Measurements from ENCODE around the gene PSMA7.

The PSMA7 gene

DNA sequence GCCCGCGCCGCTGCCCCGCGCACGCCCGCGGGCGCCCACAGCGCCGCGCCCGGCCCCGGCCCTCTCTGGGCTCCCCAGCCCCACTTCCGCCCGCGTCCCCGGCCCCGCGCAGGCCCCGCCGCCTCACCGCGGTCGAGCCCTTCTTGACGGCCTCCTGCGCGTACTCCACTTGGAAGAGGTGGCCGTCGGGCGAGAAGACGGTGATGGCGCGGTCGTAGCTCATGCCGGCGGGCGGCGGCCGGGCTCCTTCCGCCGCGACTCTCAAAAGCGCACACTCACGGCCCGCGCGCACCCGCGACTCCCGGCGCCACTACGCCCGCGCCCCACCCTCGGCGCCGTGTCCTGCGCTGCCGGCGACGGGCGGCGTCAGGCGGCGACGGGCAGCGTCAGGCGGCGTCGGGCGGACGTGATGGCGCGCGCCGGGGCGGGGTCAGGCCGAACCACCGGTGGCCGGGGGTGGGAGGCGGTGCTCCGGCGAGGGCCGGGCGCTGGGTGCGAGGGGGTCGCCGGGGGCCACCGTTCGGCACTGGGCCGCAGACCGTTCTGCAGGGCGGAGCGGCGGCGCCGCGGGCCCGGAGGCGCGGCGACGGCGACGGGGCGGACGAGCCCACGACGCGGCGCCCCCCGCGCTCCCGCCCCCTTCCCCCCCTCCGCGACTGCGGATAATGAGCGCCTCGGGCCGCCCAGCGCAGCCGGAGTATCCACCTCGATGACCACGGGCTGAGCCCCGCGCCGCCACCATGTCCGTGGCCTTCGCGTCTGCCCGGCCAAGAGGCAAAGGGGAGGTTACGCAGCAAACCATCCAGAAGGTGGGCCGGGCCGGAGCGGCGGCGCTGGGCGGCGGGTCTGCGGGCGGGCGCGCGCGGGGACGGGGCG, at the start of gene PSMA7, which contains the start of gene SS18L1:
TSS of gene PSMA7 (minus strand) at position 314 of the 876 bp plus-strand sequence. CDS start at position 223, 91 bp downstream.
TSS of gene SS18L1 (plus strand) at position 689 of the 876 bp plus-strand sequence. CDS start at position 741, 52 bp downstream.
- DNase-seq: peak; percentile 40

DNA sequence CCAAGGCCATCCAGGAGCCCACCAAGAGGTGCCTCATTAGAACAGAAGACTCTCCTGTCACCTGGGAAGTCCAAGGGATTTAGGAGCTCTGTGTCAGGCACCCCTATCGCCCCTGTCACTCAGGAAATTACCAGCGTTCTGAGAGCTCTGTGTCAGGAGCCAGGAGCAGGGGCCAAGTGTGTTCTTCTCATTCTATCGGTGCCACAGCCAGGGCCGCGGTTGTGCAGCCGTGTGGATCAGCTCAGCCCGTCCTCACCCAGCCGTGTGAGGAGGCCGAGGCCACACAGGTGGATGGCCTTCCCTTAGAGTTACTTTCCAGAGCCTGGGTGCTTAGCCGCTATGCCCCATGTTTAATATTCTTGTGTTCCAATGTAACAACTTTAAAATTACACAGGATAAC, 49.4 kb upstream of the PSMA7 start:
- no peak for DNase-seq

DNA sequence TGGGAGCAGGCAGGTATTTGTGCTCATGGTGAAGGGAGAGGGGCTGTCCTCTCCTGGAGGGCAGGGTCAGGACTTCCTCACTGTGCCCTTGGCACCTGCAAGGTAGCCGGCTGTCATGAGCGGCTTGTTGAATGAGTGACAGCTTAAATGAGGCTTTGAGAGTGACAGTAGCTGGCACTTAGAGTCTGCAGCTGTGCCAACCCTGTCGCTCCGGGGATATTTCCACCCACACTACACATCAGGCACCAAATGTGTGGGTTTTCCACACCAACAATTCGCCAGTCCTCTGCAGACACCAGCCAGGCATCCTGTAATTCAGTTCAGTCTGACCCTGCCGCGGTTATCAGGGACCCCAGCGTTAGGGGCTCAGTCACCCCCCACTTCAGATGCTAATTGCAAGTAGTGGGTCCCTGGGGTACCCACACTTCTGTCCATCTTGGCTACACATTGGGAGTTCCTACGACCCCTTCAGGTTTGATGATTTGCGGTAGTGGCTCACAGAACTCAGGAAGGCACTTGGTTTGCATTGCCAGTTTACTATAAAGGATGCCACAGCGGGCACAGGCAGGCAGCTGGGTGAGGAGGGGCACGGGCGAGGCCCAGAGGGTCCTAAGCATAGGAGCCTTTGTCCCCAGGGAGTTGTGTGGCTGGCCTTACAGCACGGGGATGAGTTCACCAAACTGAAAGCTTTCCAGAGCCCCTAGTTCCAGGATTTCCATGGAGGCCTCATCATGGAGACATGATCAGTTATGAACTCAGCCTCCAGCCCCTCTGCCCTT, 48.8 kb upstream of the PSMA7 start:
- DNase-seq: no peak

DNA sequence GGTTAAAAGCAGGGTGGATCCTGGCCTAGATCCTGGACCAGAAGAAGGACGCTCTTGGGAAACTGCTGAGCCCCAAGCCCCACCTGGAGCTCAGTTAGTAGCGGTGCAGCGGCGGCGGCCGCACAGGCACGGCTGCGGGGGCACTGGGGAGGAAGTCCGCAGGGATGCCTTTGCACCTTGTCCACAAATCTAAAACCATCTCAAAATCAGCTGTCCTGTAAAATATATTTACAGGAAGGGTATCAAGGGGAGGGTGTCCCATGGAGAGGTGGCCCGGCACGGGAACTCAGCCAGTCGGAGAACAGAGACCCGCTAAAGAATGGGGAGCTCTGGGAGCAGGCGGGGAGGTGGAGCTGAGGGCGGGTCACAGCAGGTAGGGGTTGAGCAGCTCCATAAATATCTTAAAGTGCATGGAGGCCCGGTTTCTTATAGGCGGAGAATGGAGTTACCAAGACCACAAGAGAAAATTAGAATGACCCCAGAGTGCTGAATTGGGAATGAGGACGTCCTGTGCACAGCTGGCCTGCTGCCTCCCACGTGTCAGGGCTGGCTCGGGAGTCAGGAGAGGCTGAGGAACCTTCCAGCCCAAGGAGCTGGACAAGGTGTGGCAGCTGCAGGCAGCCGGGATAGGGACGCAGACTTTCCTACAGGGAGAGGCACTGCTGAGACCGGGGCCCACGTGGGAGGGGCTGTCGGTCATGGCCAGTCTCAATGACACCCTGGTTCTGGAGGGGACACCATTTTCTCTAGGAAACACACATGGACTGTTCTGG, 47.6 kb upstream of the PSMA7 start:
- no peak for DNase-seq

DNA sequence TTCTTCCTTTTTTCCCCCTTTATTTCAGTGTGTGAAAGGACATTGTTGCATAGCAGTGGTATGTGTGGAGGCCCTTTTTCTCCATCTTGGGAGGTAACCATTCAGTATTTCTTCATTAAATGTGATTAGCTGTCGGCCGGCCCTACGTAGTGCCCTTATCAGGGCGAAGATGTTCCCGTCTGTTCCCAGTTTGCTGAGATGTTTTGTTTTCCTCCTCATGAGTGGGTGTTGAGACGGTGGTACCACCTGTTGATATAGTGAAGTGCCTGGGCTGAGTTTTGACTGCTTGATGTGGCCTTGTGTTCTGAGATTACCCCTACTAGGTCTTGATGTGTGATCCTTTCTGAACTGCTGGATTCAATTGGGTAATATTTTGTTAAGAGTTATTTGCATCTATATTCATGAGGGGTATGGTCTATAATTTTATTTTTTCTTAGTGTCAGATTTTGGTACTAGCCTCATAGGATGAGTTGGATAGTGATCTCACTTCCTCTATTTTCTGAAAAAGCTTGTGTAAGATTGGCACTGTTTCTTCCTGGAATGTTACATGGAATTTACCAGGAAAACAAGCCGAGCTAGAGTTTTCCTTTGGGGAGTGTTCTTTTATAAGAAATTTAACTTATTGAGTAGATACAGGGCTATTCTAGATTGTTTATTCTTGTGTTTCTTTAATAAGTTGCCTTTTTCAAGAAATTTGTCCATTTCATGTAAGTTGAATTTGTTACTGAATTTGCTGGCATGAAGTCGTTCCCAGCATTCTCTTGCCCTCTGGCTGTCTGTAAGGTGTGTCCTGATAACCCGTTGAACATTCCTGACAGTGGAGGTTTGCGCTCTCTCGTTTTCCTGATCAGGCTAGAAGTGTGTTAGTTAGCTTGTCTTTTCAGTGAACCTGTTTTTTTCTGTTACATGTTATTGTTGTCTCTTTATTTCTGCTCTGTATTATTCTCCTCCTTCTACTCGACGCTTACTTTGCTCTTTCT, 44.0 kb upstream of the PSMA7 start:
- no peak for DNase-seq

DNA sequence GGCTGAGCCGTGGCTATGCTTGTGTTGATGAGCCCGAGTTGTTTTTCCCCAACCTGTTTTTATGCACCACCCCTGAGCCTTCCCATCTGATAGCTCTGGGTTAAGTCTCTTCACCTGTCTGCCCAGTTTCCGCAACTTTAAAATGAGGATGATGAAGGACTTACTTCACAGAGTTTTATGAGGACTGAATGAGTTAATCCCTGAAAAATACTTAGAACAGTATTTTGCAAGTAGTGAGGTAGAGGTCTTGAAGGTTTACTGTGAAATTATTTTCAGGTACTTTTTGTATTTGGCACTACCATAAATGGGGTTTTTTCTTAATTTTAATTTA, 42.9 kb upstream of the PSMA7 start:
- DNase-seq: no peak

DNA sequence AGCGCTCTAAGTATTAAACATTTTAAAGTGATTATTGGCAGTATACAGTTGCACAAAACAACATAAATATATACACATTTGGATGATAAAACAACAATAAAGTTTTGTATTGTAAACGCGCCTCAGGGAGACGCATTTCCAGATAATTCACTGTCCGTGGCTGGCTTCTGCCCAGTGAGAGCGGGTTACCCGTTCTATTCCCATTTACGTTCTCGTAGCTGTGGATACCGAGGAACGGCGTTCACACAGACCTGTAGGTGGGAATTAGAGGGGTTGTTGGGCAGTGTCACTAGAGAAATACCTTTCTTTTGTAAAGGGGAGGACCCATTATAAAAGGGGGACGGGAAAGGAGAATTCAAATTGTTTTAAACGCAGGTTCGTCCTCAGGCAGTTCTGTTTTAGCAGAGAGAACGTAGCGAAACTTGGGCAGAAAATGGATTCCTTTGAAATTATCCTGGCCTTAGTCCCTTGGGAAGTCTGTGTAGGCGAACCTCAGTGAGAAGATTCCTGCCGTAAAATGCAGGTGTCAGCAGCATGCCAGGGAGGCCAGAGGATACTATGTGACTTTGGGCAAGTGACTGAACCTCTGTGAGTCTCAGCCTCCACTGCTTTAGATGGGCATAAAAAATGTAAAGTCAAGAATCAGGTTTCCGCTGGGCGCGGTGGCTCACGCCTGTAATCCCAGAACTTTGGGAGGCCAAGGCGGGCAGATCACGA, 40.4 kb upstream of the PSMA7 start:
- no peak for DNase-seq

DNA sequence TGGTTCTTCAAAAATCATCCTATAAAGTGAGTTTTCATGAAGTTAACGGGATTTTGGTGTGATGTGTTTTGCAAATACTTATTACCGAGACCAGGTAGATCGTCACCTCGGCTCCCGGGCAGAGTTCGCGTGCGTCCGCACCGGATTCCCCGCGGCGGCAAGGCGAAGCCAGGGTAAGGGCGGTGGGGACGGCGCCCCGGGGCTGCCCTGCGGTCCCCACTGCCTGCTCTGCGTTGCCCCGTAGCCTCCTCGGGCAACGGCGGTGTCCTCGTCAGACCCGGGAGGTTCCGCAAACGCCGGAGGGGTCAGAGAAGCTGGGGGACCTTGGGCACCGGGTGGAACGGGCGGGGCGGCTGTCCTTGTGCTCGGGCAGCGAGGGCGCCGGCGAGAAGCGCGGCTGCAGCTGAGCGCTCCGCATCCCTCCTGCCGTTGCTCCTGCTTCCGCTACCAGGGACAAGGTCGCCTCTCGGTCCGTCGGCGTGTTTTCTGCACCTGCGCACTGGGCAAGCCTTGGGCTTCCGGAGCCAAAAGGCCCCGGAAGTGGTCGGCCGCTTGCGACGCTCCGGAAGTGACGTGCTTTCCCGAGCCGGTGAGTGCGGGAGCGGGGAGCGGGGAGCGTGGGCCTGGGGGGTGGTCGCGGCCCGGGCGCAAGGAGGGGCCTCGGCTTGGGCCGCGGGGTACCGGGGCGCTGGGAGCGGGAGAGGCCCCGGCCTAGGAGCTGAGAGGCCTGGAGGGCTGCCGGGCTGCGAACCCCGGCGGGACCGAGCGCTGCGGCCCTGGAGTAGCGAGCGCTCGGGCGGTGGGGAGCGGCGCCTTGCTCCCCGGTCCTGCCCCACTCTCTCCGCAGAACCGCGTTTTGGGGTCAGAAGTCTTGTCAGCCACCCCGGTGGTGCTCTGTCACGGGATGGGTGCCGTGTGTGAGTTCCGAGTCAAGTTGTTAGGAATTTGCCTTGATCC, 39.6 kb upstream of the PSMA7 start, which contains the start of gene MTG2:
TSS of gene MTG2 (plus strand) at position 560 of the 957 bp plus-strand sequence. CDS start 10,393 bp downstream, outside the sequence.
- DNase-seq: peak; percentile 88

DNA sequence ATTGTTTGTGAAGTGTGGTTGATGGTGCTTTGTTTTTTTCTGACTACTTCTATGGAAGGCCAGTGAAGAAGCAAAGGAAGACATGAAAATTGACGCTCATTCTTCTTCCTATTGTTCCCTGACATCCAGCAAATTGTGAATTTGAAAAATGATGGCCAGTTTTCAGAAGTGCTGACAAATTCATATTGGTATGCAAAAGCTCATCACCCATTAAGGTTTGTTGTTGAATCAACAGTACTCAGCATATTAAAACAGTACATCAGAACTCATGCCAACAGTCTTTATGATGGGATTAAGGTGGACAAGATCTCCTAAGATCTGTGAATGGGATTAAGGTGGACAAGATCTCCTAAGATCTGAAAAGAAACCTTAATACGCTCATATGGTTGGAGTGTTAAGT, 38.6 kb upstream of the PSMA7 start:
- DNase-seq: no peak

DNA sequence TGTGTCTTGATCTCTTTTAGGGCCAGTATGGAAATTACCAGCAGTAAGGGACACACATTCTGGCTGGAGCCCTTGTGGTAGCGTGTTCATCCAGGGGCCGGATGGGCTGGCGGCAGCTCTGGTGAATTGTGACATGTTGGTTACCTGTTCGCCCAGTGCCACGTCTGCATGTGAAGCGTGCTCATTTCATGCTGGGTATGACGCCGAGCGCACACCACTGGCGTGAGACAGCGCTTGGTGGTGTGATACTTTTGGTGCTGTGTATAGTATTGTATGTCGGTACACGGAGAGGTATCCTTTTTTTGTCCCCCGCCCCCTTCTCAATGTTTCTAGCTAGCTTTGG, 35.9 kb upstream of the PSMA7 start:
- DNase-seq: no peak

DNA sequence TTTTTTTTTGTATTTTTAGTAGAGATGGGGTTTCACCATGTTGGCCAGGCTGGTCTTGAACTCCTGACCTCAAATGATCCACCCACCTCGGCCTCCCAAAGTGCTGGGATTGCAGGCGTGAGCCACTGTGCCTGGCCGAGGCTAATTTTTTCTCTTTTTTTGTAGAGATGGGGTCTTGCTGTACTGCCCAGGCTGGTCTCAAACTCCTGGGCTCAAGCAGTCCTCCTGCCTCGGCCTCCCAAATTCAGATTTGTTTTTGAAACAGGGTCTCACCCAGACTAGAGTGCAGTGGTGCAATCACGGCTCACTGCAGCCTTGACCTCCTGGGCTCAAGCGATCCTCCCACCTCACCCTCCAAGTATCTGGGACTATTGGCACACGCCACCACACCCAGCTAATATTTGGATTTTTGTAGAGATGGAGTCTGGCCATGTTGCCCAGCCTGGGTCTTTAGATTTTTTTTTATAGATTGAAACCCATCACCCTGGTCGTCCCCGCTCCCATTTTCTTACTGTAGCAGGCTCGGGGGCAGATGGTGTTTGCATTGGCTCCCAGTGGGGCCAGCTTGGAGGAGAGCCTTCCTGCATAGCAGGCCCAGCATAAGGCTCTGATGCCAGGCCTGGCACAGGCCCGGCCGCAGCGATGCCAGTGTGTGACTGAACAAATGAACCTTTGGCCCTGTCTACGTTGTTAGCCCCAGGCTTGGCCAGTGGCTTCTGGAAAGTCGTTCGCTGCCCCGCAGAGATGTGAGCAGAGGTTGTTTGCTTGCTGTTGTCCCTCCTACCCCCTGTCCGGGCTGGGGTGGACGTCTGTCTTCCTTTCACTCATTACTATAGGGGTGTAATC, 35.3 kb upstream of the PSMA7 start:
- no peak for DNase-seq

DNA sequence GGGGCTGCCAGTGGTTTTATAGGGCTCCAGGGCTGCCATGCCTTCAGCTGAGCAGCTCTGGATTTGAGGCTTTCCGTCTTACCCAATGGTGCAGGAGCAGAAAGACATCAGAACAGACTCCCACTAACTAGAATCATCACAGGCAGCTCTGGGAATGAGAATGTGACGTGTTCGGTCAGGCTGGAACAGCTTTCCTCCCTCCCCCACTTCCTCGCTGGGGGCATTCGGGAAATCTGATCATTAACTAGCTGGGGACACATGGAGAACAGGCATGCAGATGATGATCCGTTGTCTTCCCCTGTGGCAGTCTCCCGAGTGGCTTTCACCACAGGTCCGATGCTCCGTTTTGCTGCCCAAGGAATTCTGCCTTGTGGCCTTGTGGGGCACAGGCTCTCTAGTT, 34.1 kb upstream of the PSMA7 start:
- no peak for DNase-seq

DNA sequence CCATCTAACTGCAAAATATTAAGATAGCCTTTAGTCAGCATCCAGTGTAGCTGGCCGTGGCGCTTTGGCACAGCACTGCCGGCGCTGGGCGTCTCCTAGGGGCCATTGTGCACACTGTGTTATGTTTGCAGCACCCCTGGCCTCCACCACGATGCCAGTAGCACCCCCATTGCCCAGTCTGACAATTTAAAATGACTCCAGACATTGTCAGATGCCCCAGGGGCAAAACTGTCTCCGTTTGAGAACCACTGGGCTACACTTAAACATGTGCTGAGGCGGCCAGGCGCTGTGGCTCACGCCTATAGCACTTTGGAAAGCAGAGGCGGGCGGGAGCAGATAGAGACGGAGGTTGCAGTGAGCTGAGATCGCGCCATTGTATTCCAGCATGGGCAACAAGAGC, 33.7 kb upstream of the PSMA7 start:
- no peak for DNase-seq

DNA sequence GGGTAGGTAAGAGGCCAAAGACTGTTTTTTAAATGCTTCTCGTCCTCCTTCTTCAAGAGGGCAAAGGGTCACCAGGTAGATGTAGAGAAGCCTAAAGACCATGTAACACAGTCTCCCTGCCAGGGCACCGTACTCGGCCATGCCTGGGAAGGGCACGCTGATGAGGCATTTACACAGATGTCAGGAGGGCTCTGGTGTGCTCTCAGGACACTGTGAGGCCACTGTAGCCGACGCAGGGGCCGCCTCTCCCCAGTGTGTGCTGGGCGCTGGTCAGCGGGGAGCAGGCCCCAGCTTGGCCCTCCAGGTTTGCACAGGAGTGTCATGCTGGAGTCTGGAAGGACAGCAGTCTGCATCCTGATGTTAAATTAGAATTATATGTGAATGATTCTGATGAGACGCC, 32.5 kb upstream of the PSMA7 start:
- no peak for DNase-seq

DNA sequence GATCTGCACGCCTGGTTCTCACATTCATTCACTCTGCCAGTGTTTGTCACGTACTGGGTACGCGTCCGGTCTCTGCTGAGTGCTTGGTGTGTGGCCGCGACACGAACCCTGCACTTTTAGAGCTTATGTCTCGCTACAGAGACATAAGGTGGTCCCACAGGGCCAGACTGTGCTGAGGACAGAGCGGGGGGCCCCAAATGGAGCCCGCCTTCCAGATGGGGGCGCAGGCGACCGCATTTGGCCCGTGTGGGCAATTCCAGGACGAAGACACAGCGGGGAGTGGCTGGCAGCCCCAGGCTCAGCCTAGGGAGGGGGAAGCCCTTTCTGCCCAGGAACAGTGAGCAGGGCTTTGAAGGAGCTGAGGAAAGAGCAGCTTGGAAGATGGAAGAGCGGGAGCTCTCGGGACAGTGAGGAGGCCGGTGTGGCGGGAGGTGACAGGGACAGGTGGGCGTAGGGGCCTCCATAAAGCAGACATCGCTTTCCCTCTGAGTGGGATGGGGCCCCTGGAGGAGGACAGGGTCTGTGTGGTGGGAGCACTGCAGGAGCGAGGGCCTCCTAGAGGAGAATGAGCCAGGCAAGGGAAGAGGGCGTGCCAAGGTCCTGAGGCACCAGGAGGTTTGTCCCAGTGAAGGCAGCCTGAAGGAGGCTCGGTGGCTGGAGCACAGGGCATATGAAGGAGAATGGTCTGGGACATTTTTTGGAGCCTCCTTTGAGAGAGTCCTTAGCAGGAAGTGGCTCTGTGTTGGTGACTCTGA, 31.9 kb upstream of the PSMA7 start:
- no peak for DNase-seq

DNA sequence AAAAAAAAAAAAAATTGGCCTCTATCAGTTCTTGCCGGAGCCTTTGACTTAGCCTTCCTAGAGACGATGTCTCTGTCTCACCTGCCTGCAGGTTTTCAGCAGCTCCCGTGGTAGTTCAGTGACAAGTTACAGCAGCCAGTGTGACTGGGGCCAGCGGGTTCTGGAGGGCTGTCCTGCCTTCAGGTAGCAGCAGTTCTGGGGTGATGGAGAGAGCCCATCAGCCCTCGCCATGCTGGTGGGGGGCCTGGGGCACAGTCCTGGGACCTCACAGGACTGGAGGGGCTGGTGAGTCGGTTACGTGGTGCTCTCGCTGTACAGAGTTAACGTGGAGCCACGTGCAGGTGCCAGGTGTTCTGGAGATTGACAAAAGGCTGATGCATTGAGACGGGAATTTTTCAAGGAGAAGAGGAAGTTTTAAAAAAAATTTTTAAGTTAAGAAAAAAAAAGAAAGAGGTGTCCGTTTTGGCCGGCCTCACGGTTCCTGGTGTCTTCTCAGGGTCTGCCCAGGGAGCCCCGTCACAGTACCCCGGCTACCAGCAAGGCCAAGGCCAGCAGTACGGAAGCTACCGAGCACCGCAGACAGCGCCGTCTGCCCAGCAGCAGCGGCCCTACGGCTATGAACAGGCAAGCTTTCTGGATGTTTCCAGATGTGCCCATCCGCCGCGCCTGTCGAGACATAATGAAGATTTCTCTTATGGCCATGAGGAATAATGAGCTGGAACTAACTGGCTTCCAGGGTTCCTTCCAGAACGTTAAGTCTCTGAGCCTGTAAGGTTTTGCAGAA, 31.0 kb upstream of the PSMA7 start:
- DNase-seq: no peak

DNA sequence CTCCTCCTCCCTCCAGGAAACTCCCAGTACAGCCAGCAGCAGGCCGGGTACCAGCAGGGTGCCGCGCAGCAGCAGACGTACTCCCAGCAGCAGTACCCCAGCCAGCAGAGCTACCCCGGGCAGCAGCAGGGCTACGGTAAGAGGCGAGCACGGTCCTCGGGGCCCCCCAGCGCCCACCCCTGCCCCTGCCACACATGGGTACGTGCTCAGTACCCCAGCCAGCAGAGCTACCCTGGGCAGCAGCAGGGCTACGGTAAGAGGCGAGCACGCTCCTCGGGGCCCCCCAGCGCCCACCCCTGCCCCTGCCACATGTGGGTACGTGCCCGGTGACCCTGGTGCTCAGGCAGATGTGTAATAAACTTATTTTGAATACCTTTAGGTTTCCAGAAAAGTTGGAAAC, 29.5 kb upstream of the PSMA7 start:
- no peak for DNase-seq

DNA sequence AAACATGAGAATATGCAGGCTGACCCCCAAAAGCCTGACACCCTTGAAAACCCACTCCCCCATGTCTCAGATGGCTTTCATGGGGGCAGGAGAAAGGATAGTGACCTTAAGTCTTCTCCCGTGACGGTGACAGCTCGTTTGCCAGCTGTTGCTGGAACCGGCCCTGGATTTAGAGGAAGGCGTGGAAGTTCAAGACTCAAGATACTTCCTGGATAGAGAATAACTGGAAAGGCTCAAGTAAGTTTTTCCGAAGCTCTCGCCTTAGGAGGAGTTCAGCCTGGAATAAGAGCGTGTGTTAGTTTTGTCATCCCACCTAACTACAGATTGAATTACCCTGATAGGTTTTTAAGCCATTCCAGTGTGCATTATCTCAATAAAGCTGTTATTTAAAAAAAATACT, 28.1 kb upstream of the PSMA7 start:
- DNase-seq: no peak

Measured in DMS79 (cell line).